Cardiac fibroblast (primary cell): ENCODE measurements around the gene DLX1.
A peak's percentile ranks its signal among the peaks of the same experiment; 100 is the strongest.

Experiments
- DNase-seq, 2 donors: peaks; one replicate each; pipeline versions ENCODE4 v3.0.0 to v3.0.0-alpha.2; 2010; ENCODE audit warnings: low read depth in 2 of 2
- H3K4me3 ChIP-seq, 2 donors: replicated peaks in 1 of 2; 1 replicate in 1 of 2; 2 replicates in 1 of 2; pipeline ENCODE4 v1.5.1; 2011; ENCODE audit warnings: low read depth in 2 of 2, low read length in 2 of 2, mild to moderate bottlenecking in 2 of 2, moderate library complexity in 1 of 2
- TF ChIP-seq, protein P1 (sequence below): IDR thresholded peaks from one replicate; pipeline ENCODE4 v1.5.1; 2011; ENCODE audit warnings: low read depth, mild to moderate bottlenecking, low read length, inconsistent platforms

DLX1 gene

GRCh38 chr2:172099472-172100079 is 14.3 kb downstream of the DLX1 start:
- TF ChIP-seq, protein P1, sequence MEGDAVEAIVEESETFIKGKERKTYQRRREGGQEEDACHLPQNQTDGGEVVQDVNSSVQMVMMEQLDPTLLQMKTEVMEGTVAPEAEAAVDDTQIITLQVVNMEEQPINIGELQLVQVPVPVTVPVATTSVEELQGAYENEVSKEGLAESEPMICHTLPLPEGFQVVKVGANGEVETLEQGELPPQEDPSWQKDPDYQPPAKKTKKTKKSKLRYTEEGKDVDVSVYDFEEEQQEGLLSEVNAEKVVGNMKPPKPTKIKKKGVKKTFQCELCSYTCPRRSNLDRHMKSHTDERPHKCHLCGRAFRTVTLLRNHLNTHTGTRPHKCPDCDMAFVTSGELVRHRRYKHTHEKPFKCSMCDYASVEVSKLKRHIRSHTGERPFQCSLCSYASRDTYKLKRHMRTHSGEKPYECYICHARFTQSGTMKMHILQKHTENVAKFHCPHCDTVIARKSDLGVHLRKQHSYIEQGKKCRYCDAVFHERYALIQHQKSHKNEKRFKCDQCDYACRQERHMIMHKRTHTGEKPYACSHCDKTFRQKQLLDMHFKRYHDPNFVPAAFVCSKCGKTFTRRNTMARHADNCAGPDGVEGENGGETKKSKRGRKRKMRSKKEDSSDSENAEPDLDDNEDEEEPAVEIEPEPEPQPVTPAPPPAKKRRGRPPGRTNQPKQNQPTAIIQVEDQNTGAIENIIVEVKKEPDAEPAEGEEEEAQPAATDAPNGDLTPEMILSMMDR, result no peak
- H3K4me3 ChIP-seq, result peak overlapping the region; percentile 39 to 46
- no peak for DNase-seq

DNA sequence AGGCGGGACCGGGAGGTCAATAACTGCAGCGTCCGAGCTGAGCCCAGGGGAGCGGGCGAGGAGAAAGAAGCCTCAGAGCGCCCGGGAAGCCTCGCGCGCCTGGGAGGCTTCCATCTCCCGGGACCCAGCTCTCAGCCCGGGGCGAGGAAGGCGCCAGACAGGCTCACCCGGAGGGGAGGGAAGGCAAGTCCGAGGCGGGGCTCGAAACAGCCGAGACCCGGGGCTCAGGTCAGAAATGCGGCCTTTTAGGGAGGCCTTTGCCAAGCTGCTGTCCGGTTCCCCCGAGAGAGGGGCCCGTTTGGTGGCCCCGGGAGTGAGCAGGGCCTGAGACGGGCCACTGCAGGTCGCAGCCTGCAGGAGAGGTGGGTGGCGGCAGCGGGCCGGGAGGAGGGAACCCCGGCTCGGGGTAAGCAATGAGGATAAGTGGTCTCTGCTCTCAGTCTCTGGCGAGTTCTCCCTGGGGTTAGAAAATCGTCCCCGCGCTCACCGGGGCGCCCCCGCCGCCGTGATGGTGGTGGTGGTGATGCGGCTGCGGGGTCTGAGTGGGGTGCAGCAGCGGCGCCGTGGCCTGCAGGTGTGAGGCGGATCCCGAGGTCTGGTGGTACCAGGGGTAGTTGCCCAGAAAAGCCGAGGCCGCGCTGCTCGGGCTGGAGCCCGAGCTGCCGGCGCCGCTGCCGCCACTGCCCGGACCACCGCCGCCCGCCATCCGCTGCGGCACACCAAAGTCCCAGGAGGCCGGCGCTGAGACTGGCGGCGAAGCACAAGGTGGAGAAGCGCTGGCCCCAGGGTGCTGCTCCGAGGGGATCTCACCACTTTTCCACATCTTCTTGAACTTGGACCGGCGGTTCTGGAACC is 15.0 kb downstream of the DLX1 start:
- no peak overlapping the region for H3K4me3 ChIP-seq
- TF ChIP-seq, protein P1, result no peak

GRCh38 chr2:172100935-172101820 is 15.9 kb downstream of the DLX1 start:
- H3K4me3 ChIP-seq, result peak overlapping the region; percentile 61 to 63
- TF ChIP-seq, protein P1, result no peak
- no peak for DNase-seq

More for the DNA sequence above, 15.0 kb downstream of the DLX1 start:
- no peak for DNase-seq

DNA sequence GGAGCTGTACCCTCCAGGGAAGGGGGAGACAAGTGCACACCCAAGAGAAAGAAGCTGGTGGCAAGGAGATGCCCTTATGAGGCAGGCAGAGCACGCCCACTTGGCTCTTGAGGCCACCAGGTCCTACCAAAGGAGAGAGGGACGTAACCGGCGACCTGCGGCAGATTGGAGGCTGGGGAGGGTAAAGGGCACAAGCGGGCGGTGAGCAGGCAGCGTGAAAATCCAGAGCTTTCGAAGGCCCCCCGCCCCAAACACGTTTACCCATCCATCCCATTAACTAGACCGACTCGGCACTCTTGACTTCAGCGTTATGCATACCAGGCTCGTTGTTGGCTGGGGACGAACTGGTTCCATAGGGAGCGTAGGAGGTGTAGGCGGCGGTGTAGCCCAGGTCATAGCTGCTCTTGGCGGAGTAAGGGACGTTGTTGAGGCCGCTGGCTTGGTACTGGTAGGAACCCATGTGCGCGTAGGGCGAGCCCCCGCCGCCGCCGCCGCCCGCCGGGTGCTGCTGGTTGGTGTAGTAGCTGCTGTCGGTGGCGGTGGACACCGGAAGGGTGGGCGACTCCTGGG is 16.6 kb downstream of the DLX1 start:
- DNase-seq, result peak in 1 of 2 donors; percentile 38
- H3K4me3 ChIP-seq, result peak overlapping the region; percentile 61 to 63
- TF ChIP-seq, protein P1, result no peak

DNA sequence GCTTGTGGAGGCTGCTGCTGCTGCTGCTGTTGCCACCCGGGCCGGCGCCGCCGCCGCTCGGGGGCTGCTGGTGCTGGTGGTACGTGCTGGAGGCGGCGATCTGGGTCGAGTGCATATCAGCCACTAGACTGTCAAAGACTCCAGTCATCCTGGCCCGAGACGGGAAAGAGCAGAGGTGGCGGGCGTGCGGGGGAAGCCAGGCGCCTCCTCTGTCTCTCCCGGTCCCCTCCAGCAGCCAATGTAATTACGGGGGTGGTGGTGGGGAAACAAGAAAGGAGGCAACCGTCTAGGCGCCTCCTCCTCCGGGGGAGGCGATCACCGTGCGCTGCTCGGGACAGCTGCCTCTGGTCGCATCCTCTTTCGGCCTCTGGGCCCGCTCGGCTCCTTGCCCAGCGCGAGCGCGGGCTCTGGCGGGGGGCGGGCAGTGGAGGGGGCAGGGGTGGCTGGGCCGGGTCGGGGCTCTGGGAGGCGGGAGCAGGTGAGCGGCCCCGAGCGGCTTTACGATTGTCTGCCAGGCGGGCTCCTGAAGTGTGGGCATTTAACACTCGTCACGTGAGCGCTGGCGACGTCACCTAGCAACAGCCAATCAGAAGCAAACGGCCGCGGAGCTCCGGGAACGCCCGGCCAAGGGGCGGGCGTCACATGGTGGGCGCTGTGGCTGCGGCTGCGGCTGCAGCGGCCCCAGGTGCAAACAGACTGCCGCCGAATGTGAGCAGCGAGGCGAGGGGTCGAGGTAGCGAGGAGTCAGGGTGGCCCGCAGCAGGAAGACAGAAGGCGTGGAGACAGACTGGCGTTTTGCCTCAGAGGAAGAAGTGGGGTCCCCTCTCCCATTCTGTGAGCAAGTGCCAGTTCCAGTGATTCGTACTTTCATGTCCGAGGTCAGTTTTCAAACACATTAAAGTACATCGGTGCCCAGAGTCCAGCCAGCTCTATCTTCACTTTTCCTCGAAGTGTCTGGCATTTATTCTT is 17.4 kb downstream of the DLX1 start, which contains the start of gene DLX2:
Gene DLX2, minus strand, starts transcription at position 510 of the 969 bp plus-strand sequence. Its CDS starts 362 bp downstream, at position 148.
- TF ChIP-seq, protein P1, result no peak
- peak within 1 kb of the TSS; percentile 61 to 63 for H3K4me3 ChIP-seq
- peak; percentile 85 to 89 for DNase-seq
